HUES6 (cell line): ENCODE results near the gene SUSD5.

Experiments
- H3K27ac ChIP-seq: 2 replicates; pipeline ENCODE4 v1.7.0; 2013; ENCODE audit warnings: low read depth, mild to moderate bottlenecking, low read length, inconsistent platforms
- H3K27me3 ChIP-seq: 2 replicates; pipeline ENCODE4 v1.6.1; 2013; ENCODE audit warnings: low read length; ENCODE audit not compliant: control insufficient read depth, insufficient read depth
- H3K36me3 ChIP-seq: 2 replicates; pipeline ENCODE4 v1.6.1; 2013; ENCODE audit warnings: low read length; ENCODE audit not compliant: control insufficient read depth, insufficient read depth
- H3K4me1 ChIP-seq: 2 replicates; pipeline ENCODE4 v1.6.1; 2013; ENCODE audit warnings: low read length; ENCODE audit not compliant: control insufficient read depth, insufficient read depth
- H3K4me3 ChIP-seq: 2 replicates; pipeline ENCODE4 v1.5.1; 2013; ENCODE audit warnings: low read depth, low read length
- H3K9ac ChIP-seq: one replicate; pipeline ENCODE4 v1.6.1; 2013; ENCODE audit warnings: mild to moderate bottlenecking, low read length
- H3K9me3 ChIP-seq: 2 replicates; pipeline ENCODE4 v1.6.1; 2013; ENCODE audit warnings: low read depth, low read length; ENCODE audit not compliant: control insufficient read depth, insufficient read depth

SUSD5 gene

GRCh38 chr3:33134026-33134625 is 84.5 kb downstream of the SUSD5 start:
- H3K4me1 ChIP-seq, result peaks cover 9% of the 10 kb centered on the region
- H3K9me3 ChIP-seq, result no peaks in the 10 kb centered on the region
- H3K36me3 ChIP-seq, result peaks cover 44% of the 10 kb centered on the region
- H3K4me3 ChIP-seq, result no peak overlapping the region
- no peaks in the 10 kb centered on the region for H3K27me3 ChIP-seq
- no peak overlapping the region for H3K27ac ChIP-seq
- no peak overlapping the region for H3K9ac ChIP-seq

- Histone ChIP-seq H3K36me3 (peaks cover 45% of the 10 kb centered on the region), H3K4me1 (peaks cover 9% of the 10 kb centered on the region), H3K9ac (peak overlapping the region; percentile 14), H3K27ac (0 out of 2 replicates have a peak overlapping the region, but pooled peaks have one; percentile 8), H3K27me3 (no peaks in the 10 kb centered on the region), H3K9me3 (no peaks in the 10 kb centered on the region), H3K4me3 (0 out of 2 replicates have a peak overlapping the region, but pooled peaks have one; percentile 10)
Measured at GRCh38 chr3:33132019-33132360, 86.6 kb downstream of the SUSD5 start.

- Histone ChIP-seq H3K4me3 (0 out of 2 replicates have a peak overlapping the region, but pooled peaks have one; percentile 10), H3K27me3 (no peaks in the 10 kb centered on the region), H3K9me3 (no peaks in the 10 kb centered on the region), H3K4me1 (peaks cover 9% of the 10 kb centered on the region), H3K9ac (peak overlapping the region; percentile 14), H3K27ac (0 out of 2 replicates have a peak overlapping the region, but pooled peaks have one; percentile 8), H3K36me3 (peaks cover 45% of the 10 kb centered on the region)
Measured at GRCh38 chr3:33131331-33132018, 87.1 kb downstream of the SUSD5 start.

- Histone ChIP-seq H3K36me3 (peaks cover 46% of the 10 kb centered on the region), H3K27me3 (no peaks in the 10 kb centered on the region), H3K4me1 (peaks cover 9% of the 10 kb centered on the region), H3K9me3 (no peaks in the 10 kb centered on the region), H3K27ac (no peak overlapping the region), H3K9ac (no peak overlapping the region), H3K4me3 (no peak overlapping the region)
Measured at GRCh38 chr3:33130144-33130543, 88.5 kb downstream of the SUSD5 start.

GRCh38 chr3:33128706-33129105 is 89.9 kb downstream of the SUSD5 start:
- Histone ChIP-seq H3K27me3 (no peaks in the 10 kb centered on the region), H3K4me1 (peaks cover 9% of the 10 kb centered on the region), H3K4me3 (no peak overlapping the region), H3K36me3 (peaks cover 46% of the 10 kb centered on the region), H3K27ac (no peak overlapping the region), H3K9ac (no peak overlapping the region), H3K9me3 (no peaks in the 10 kb centered on the region)

- no peaks in the 10 kb centered on the region for H3K9me3 ChIP-seq
- H3K4me1 ChIP-seq, result no peaks in the 10 kb centered on the region
- H3K9ac ChIP-seq, result no peak overlapping the region
- no peak overlapping the region for H3K4me3 ChIP-seq
- H3K36me3 ChIP-seq, result peaks cover 58% of the 10 kb centered on the region
- H3K27ac ChIP-seq, result no peak overlapping the region
- H3K27me3 ChIP-seq, result no peaks in the 10 kb centered on the region
Measured at GRCh38 chr3:33125840-33126239, 92.8 kb downstream of the SUSD5 start.

GRCh38 chr3:33124638-33125037 is 94.0 kb downstream of the SUSD5 start:
- Histone ChIP-seq H3K9me3 (no peaks in the 10 kb centered on the region), H3K4me3 (no peak overlapping the region), H3K36me3 (peaks cover 64% of the 10 kb centered on the region), H3K4me1 (no peaks in the 10 kb centered on the region), H3K27ac (no peak overlapping the region), H3K27me3 (no peaks in the 10 kb centered on the region), H3K9ac (no peak overlapping the region)

- Histone ChIP-seq H3K36me3 (peaks cover 59% of the 10 kb centered on the region), H3K4me1 (no peaks in the 10 kb centered on the region), H3K4me3 (no peak overlapping the region), H3K27ac (no peak overlapping the region), H3K27me3 (no peaks in the 10 kb centered on the region), H3K9ac (no peak overlapping the region), H3K9me3 (no peaks in the 10 kb centered on the region)
Measured at GRCh38 chr3:33122991-33123390, 95.6 kb downstream of the SUSD5 start.

- Histone ChIP-seq H3K36me3 (peaks cover 40% of the 10 kb centered on the region), H3K4me3 (no peak overlapping the region), H3K27ac (no peak overlapping the region), H3K4me1 (0 out of 2 replicates have a peak, but pooled peaks cover 5% of the 10 kb centered on the region), H3K27me3 (no peaks in the 10 kb centered on the region), H3K9me3 (no peaks in the 10 kb centered on the region), H3K9ac (no peak overlapping the region)
Measured at GRCh38 chr3:33119891-33120290, 98.7 kb downstream of the SUSD5 start.

- no peaks in the 10 kb centered on the region for H3K27me3 ChIP-seq
- H3K4me3 ChIP-seq, result no peak overlapping the region
- H3K9ac ChIP-seq, result no peak overlapping the region
- H3K9me3 ChIP-seq, result peaks cover under 1% of the 10 kb centered on the region; the same call in 1 of the 2 replicates
- peaks cover 22% of the 10 kb centered on the region for H3K36me3 ChIP-seq
- H3K27ac ChIP-seq, result no peak overlapping the region
- 0 out of 2 replicates have a peak, but pooled peaks cover 7% of the 10 kb centered on the region for H3K4me1 ChIP-seq
Measured at GRCh38 chr3:33117461-33117860, 101.1 kb downstream of the SUSD5 start.

- Histone ChIP-seq H3K27ac (no peak overlapping the region), H3K9ac (peak overlapping the region; percentile 41), H3K27me3 (no peaks in the 10 kb centered on the region), H3K9me3 (peaks cover 5% of the 10 kb centered on the region; the same call in 1 of the 2 replicates), H3K4me3 (peak overlapping the region; percentile 78), H3K4me1 (0 out of 2 replicates have a peak, but pooled peaks cover 7% of the 10 kb centered on the region), H3K36me3 (peaks cover 5% of the 10 kb centered on the region)
Measured at GRCh38 chr3:33115024-33115768, 103.4 kb downstream of the SUSD5 start.
